Measurements from ENCODE around the gene QTRT2. TPM values are rescaled to one million over a fixed set of nuclear protein-coding genes. Genes with fewer than 3 reads are reported as not detected.

Gene QTRT2
- total RNA-seq, 4 donors from 2014 or later, result 18.5 to 33.3 (median 21.6) TPM

DNA sequence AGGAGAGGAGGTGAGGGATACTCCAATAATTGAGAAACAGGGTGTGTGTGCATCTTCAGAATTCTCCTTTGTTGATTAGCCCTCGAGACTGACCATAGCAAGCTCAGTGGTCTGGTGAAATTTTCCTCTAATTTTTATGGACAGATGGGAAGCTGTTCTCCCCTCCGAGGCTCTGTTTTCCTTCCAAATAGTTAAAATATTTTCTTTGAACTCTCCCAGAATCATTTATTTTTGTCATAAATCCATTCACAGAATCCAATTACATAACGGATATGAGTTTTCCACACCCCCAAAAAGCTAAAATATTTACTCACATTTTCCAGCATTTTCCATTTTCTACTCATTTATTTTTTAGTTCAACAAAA lies 36.5 kb downstream of the QTRT2 start:
- H3K36me3 ChIP-seq, result no peaks in the 10 kb centered on the region
- no peaks in the 10 kb centered on the region for H3K9me3 ChIP-seq
- intact Hi-C loops (cut with DNase I), result no loop called here
- H3K27me3 ChIP-seq, result no peaks in the 10 kb centered on the region
- H3K4me3 ChIP-seq (replicated peaks in 1 of 3), result no peak overlapping the region
- whole genome bisulfite sequencing, 2 donors, result 43 to 51% methylated on average over 3 of the region's 3 CpGs
- no peaks in the 10 kb centered on the region for H3K4me1 ChIP-seq
- no peak for DNase-seq
- TF ChIP-seq POLR2A (IDR thresholded peaks at IDR 0.05), result no peak
- TF ChIP-seq, protein P1, sequence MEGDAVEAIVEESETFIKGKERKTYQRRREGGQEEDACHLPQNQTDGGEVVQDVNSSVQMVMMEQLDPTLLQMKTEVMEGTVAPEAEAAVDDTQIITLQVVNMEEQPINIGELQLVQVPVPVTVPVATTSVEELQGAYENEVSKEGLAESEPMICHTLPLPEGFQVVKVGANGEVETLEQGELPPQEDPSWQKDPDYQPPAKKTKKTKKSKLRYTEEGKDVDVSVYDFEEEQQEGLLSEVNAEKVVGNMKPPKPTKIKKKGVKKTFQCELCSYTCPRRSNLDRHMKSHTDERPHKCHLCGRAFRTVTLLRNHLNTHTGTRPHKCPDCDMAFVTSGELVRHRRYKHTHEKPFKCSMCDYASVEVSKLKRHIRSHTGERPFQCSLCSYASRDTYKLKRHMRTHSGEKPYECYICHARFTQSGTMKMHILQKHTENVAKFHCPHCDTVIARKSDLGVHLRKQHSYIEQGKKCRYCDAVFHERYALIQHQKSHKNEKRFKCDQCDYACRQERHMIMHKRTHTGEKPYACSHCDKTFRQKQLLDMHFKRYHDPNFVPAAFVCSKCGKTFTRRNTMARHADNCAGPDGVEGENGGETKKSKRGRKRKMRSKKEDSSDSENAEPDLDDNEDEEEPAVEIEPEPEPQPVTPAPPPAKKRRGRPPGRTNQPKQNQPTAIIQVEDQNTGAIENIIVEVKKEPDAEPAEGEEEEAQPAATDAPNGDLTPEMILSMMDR (IDR thresholded peaks at IDR 0.05), result no peak
- peak overlapping the region in 1 of 3 donors; percentile 26 for H3K27ac ChIP-seq

DNA sequence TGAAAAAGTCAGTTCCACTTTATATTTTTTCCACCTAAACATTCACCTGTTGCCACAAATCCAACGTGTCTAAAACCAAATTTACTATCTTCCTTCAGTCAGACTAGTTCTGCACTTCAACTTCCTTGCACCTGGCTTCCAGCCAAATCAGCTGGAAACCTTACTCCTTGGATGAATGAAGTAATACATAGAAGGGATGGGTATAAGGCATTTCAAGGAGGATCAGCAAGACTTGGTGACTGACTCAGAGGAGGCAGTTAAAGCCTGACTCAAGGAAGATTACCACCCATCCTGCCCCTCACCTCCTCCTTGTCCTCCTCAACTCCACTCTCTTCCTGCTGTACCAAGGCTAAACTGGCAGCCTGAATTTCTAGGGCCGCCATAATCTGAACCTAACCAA lies 37.1 kb downstream of the QTRT2 start:
- intact Hi-C loops (cut with DNase I), result no loop called here
- H3K4me3 ChIP-seq (replicated peaks in 1 of 3), result no peak overlapping the region
- 50 to 53% methylated on average over 2 of the region's 2 CpGs for WGBS, 2 donors
- H3K36me3 ChIP-seq, result no peaks in the 10 kb centered on the region
- no peak for TF ChIP-seq POLR2A (IDR thresholded peaks at IDR 0.05)
- TF ChIP-seq, protein P1 (IDR thresholded peaks at IDR 0.05), result no peak
- H3K4me1 ChIP-seq, result no peaks in the 10 kb centered on the region
- no peaks in the 10 kb centered on the region for H3K9me3 ChIP-seq
- H3K27ac ChIP-seq, result no peak overlapping the region
- no peaks in the 10 kb centered on the region for H3K27me3 ChIP-seq
- DNase-seq, result peak; percentile 59 to 62

DNA sequence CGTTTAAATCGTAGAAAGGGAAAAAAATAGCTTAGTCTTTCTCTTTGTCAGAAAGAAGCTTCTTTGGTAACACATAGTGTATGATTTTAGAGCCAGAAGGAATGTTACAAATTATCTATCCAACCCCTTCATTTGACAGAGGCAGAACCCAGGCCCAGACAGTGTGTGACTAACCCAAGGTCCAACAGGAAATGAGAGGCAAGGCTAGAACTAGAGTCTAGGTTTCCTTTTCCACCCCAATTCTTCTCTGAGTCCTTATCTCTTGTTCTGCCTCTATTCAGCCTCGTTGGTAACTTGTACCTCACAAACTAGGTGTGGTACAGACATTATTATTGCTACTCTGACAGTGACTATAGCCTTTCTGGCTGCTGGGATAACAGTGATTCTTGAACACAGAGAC lies 39.3 kb downstream of the QTRT2 start:
- H3K4me1 ChIP-seq, result no peaks in the 10 kb centered on the region
- no peak overlapping the region for H3K4me3 ChIP-seq (replicated peaks in 1 of 3)
- DNase-seq, result no peak
- no peak overlapping the region for H3K27ac ChIP-seq
- intact Hi-C loops (cut with DNase I), result no loop called here
- no peak for TF ChIP-seq POLR2A (IDR thresholded peaks at IDR 0.05)
- TF ChIP-seq, protein P1 (IDR thresholded peaks at IDR 0.05), result no peak
- no peaks in the 10 kb centered on the region for H3K9me3 ChIP-seq
- WGBS, 2 donors, result 79 to 80% methylated on average over 3 of the region's 3 CpGs
- no peaks in the 10 kb centered on the region for H3K27me3 ChIP-seq
- H3K36me3 ChIP-seq, result no peaks in the 10 kb centered on the region

DNA sequence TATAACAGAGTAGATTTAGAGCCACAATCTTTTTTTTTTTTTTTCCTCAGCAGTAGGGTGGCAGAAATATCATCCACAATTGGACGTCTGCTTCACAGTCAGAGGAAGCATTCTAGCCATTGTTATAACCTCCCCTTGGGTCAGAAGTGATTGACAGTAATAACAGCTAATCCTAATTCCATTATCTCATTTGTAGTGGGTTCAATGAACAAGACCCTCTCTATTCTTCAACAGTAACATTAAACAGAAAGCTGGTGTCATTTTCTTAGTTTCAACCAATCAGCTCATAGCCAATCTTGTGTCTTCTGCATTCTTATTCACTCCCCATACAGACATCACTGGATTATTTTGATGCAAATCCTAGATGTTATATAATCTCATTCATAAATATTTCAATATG lies 44.6 kb downstream of the QTRT2 start:
- H3K27ac ChIP-seq, result no peak overlapping the region

DNA sequence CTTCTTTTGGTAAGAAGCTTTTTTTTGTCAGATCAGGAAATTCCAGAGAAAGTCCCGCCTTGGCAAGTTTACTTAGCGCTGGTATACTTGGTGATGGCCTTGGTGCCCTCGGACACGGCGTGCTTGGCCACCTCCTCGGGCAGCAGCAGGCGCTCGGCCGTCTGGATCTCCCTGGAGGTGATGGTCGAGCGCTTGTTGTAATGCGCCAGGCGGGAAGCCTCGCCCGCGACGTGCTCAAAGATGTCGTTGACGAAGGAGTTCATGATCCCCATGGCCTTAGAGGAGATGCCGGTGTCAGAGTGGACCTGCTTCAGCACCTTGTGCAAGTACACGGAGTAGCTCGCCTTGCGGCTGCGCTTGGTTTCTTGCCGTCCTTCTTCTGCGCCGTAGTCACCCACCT lies 46.6 kb downstream of the QTRT2 start:
- H3K4me1 ChIP-seq, result no peaks in the 10 kb centered on the region
- TF ChIP-seq POLR2A (IDR thresholded peaks at IDR 0.05), result no peak
- TF ChIP-seq, protein P1 (IDR thresholded peaks at IDR 0.05), result no peak
- H3K27me3 ChIP-seq, result no peaks in the 10 kb centered on the region
- no peaks in the 10 kb centered on the region for H3K9me3 ChIP-seq
- no peak overlapping the region for H3K4me3 ChIP-seq (replicated peaks in 1 of 3)
- DNase-seq, result no peak
- H3K27ac ChIP-seq, result no peak overlapping the region
- intact Hi-C loops (cut with DNase I), result no loop called here
- H3K36me3 ChIP-seq, result no peaks in the 10 kb centered on the region
- 90 to 91% methylated on average over 23 to 25 of the region's 27 CpGs for WGBS, 2 donors

More for the DNA sequence above, 44.6 kb downstream of the QTRT2 start:
- H3K4me1 ChIP-seq, result no peaks in the 10 kb centered on the region
- H3K36me3 ChIP-seq, result no peaks in the 10 kb centered on the region
- intact Hi-C loops (cut with DNase I), result no loop called here
- no peaks in the 10 kb centered on the region for H3K27me3 ChIP-seq
- WGBS, 2 donors, result 57 to 70% methylated on average over 1 of the region's 1 CpG
- TF ChIP-seq POLR2A (IDR thresholded peaks at IDR 0.05), result no peak
- TF ChIP-seq, protein P1 (IDR thresholded peaks at IDR 0.05), result no peak
- H3K4me3 ChIP-seq (replicated peaks in 1 of 3), result no peak overlapping the region
- no peak for DNase-seq
- no peaks in the 10 kb centered on the region for H3K9me3 ChIP-seq

Data from thyroid gland (tissue), 4 donors.